ENCODE data around the gene TMEM69. TPM values are rescaled to one million over a fixed set of nuclear protein-coding genes. Genes with fewer than 3 reads are reported as not detected.

The TMEM69 gene
- total and polyA plus RNA-seq, 4 donors: 8.0 to 13.0 (median 12.0) TPM

- Histone ChIP-seq H3K4me3 (ENCODE audit: low read depth in 1 of 3, low read length in 3 of 3) (no peak overlapping the region), H3K27me3 (ENCODE audit: control insufficient read depth in 4 of 4, insufficient read depth in 4 of 4, low read length in 3 of 4) (no peaks in the 10 kb centered on the region), H3K36me3 (ENCODE audit: control insufficient read depth in 4 of 4, insufficient read depth in 3 of 4, low read depth in 1 of 4, low read length in 3 of 4) (peaks cover 4 to 44% (median 43%) of the 10 kb centered on the region in 4 donors), H3K9me3 (ENCODE audit: control insufficient read depth in 4 of 4, low read length in 3 of 4) (no peaks in the 10 kb centered on the region), H3K4me1 (ENCODE audit: control insufficient read depth in 4 of 4, insufficient read depth in 4 of 4, low read length in 3 of 4) (peaks cover 0 to 5% (median 0%) of the 10 kb centered on the region in 4 donors), H3K27ac (ENCODE audit: low read depth in 1 of 2, low read length in 2 of 2) (no peak overlapping the region), H3K9ac (ENCODE audit: low read depth in 1 of 2, low read length in 2 of 2) (no peak overlapping the region)
- no peak for DNase-seq (ENCODE audit: low spot score)
- 98% methylated on average over 1 of the region's 1 CpG for WGBS
- TF ChIP-seq GABPA (IDR thresholded peaks at IDR 0.05 in 1 of 2, conservative IDR thresholded peaks at IDR 0.05 in 1 of 2): no peak
- no peak for TF ChIP-seq RAD21 (IDR thresholded peaks at IDR 0.05)
- TF ChIP-seq FOXA1 (IDR thresholded peaks at IDR 0.05): no peak
- TF ChIP-seq YY1 (IDR thresholded peaks at IDR 0.05): no peak
Observed at GRCh38 chr1:45640293-45640692, 47.7 kb upstream of the TMEM69 start.

DNA sequence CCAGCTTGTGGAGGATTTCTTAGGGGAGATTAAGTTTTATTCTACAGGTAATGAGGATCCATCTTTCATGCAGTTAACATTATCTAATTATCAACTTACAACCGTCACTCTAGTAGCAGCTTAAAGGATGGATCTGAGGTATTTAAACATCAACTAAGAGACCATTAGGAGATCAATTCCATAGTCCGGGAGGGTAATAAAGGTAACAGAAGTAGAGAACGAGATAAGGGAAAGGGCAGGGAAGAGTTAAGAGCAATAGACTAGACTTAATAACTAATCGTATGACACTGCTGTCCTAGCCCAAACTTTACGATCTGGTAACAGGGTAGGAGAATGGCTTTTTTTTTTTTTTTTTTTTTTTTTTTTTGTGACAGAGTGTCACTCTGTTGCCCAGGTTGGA lies 44.7 kb upstream of the TMEM69 start:
- H3K4me1 ChIP-seq (ENCODE audit: control insufficient read depth in 4 of 4, insufficient read depth in 4 of 4, low read length in 3 of 4): peaks cover 0 to 5% (median 1%) of the 10 kb centered on the region in 4 donors
- H3K36me3 ChIP-seq (ENCODE audit: control insufficient read depth in 4 of 4, insufficient read depth in 3 of 4, low read depth in 1 of 4, low read length in 3 of 4): peaks cover 0 to 38% (median 26%) of the 10 kb centered on the region in 4 donors
- no peak overlapping the region for H3K4me3 ChIP-seq (ENCODE audit: low read depth in 1 of 3, low read length in 3 of 3)
- TF ChIP-seq RAD21 (IDR thresholded peaks at IDR 0.05) (no peak), HNF4A (conservative IDR thresholded peaks at IDR 0.05) (no peak), RXRA (IDR thresholded peaks at IDR 0.05) (no peak), NR2F2 (IDR thresholded peaks at IDR 0.05) (no peak), TAF1 (conservative IDR thresholded peaks at IDR 0.05) (no peak), MAX (IDR thresholded peaks at IDR 0.05) (no peak), FOXA1 (IDR thresholded peaks at IDR 0.05) (no peak), EGR1 (IDR thresholded peaks at IDR 0.05; ENCODE audit: low read depth in 2 of 2) (no peak), HNF4G (IDR thresholded peaks at IDR 0.05) (no peak), SP1 (IDR thresholded peaks at IDR 0.05) (no peak), YY1 (IDR thresholded peaks at IDR 0.05) (no peak), FOXA2 (IDR thresholded peaks at IDR 0.05) (no peak), REST (IDR thresholded peaks at IDR 0.05) (no peak), GABPA (IDR thresholded peaks at IDR 0.05 in 1 of 2, conservative IDR thresholded peaks at IDR 0.05 in 1 of 2) (no peak), JUND (IDR thresholded peaks at IDR 0.05) (no peak), CTCF (IDR thresholded peaks at IDR 0.05; ENCODE audit: low read depth, low read length, missing input control) (no peak), ATF3 (IDR thresholded peaks at IDR 0.05) (no peak)
- H3K9me3 ChIP-seq (ENCODE audit: control insufficient read depth in 4 of 4, low read length in 3 of 4): no peaks in the 10 kb centered on the region
- 63% methylated on average over 5 of the region's 5 CpGs for WGBS
- H3K27me3 ChIP-seq (ENCODE audit: control insufficient read depth in 4 of 4, insufficient read depth in 4 of 4, low read length in 3 of 4): no peaks in the 10 kb centered on the region
- no peak for DNase-seq (ENCODE audit: low spot score)
- no peak overlapping the region for H3K27ac ChIP-seq (ENCODE audit: low read depth in 1 of 2, low read length in 2 of 2)
- H3K9ac ChIP-seq (ENCODE audit: low read depth in 1 of 2, low read length in 2 of 2): no peak overlapping the region

Data from liver (tissue), 9 donors.